Caco-2 (cell line): ENCODE data around the gene TEKT3. TPM values are rescaled to one million over a fixed set of nuclear protein-coding genes. Genes with fewer than 3 reads are reported as not detected.

Experiments used
- BruUV-seq: library from RNA; stranded (reverse); fragments of 400-500 nt; replicated peaks from 2 replicates; lab custom pipeline; 2021; lab: Mats Ljungman, UMichigan
- CTCF ChIA-PET: fragments of 300-600 bp; sonication (Branson Sonifier 250); formaldehyde crosslinking; loops from one replicate; lab custom pipeline; 2022; ENCODE audit warnings: antibody characterized with exemption; lab: Charles Lee
- POLR2A ChIA-PET: fragments of 300-600 bp; sonication (Branson Sonifier 250); formaldehyde crosslinking; loops from one replicate; lab custom pipeline; 2022; ENCODE audit warnings: antibody characterized with exemption; lab: Charles Lee
- DNase-seq, 2 experiments: peaks; one replicate each; pipeline versions ENCODE4 v3.0.0 to v3.0.0-alpha.2; 2020 to 2022
- H3K27me3 ChIP-seq: replicated peaks from 2 replicates; pipeline ENCODE4 v1.6.0; 2011; ENCODE audit warnings: low read length; ENCODE audit not compliant: control insufficient read depth, insufficient read depth
- H3K36me3 ChIP-seq: 2 replicates; pipeline ENCODE4 v1.5.1; 2011; ENCODE audit warnings: low read length; ENCODE audit not compliant: control insufficient read depth, insufficient read depth
- H3K4me1 ChIP-seq: fragments of 250-450 bp; sonication (Bioruptor Pico); 2 replicates; pipeline ENCODE4 v1.5.1; 2020; ENCODE audit warnings: mild to moderate bottlenecking
- H3K4me3 ChIP-seq: 2 replicates; pipeline ENCODE4 v1.5.1; 2011; ENCODE audit warnings: low read depth, mild to moderate bottlenecking, control low read depth, low read length
- H3K9me3 ChIP-seq: fragments of 250-450 bp; sonication (Bioruptor Pico); 2 replicates; pipeline ENCODE4 v1.5.1; 2020; ENCODE audit warnings: mild to moderate bottlenecking, moderate library complexity
- H3K27ac Mint-ChIP-seq: one replicate; pipeline ENCODE4 v1.8.0; 2022; ENCODE audit warnings: mixed read lengths; ENCODE audit not compliant: unreplicated experiment
- H3K27me3 Mint-ChIP-seq: one replicate; pipeline ENCODE4 v1.8.0; 2022; ENCODE audit warnings: mixed read lengths; ENCODE audit not compliant: insufficient read depth, unreplicated experiment
- H3K36me3 Mint-ChIP-seq: one replicate; pipeline ENCODE4 v1.8.0; 2022; ENCODE audit warnings: mild to moderate bottlenecking, mixed read lengths; ENCODE audit not compliant: insufficient read depth, unreplicated experiment
- H3K4me1 Mint-ChIP-seq: one replicate; pipeline ENCODE4 v1.8.0; 2022; ENCODE audit warnings: low read depth, mixed read lengths; ENCODE audit not compliant: unreplicated experiment
- H3K4me3 Mint-ChIP-seq: one replicate; pipeline ENCODE4 v1.8.0; 2022; ENCODE audit warnings: mild to moderate bottlenecking, moderate library complexity, mixed read lengths; ENCODE audit not compliant: unreplicated experiment
- H3K9me3 Mint-ChIP-seq: one replicate; pipeline ENCODE4 v1.8.0; 2022; ENCODE audit warnings: mixed read lengths; ENCODE audit not compliant: unreplicated experiment
- CTCF ChIP-seq, 2 experiments: fragments of 200-600 bp in 1 of 2; IDR thresholded peaks; 1 replicate in 1 of 2; 2 replicates in 1 of 2; pipeline versions ENCODE4 v1.5.1 to v1.8.0; 2011 to 2022; ENCODE audit warnings: antibody characterized with exemption in 1 of 2, control low read depth in 1 of 2, inconsistent platforms in 1 of 2, low read depth in 1 of 2, low read length in 1 of 2, mild to moderate bottlenecking in 1 of 2, moderate library complexity in 1 of 2; ENCODE audit not compliant: insufficient read depth in 1 of 2, severe bottlenecking in 1 of 2, unreplicated experiment in 1 of 2
- intact Hi-C: fragments of 100-400 bp; cut with micrococcal nuclease; formaldehyde crosslinking; loops from one replicate; pipeline ENCODE4 v1.10.0; 2022; ENCODE audit not compliant: unreplicated experiment
- total RNA-seq: library from RNA; stranded (reverse); gene quantifications from 2 replicates; pipeline ENCODE4 v1.2.3, GENCODE V29; 2022

The TEKT3 gene
- total RNA-seq, 1 experiment from 2014 or later, result 0.43 TPM

GRCh38 chr17:15323131-15323530 is 18.3 kb downstream of the TEKT3 start:
- Mint-ChIP-seq H3K9me3 (no peaks in the 10 kb centered on the region), H3K4me3 (no peak overlapping the region), H3K36me3 (no peaks in the 10 kb centered on the region), H3K4me1 (no peaks in the 10 kb centered on the region), H3K27me3 (no peaks in the 10 kb centered on the region), H3K27ac (no peak overlapping the region)
- H3K36me3 ChIP-seq, result no peaks in the 10 kb centered on the region
- DNase-seq, result no peak
- H3K27me3 ChIP-seq, result no peaks in the 10 kb centered on the region
- H3K4me1 ChIP-seq, result no peaks in the 10 kb centered on the region
- POLR2A ChIA-PET, result no interaction called here
- no peaks in the 10 kb centered on the region for H3K9me3 ChIP-seq
- no peak for TF ChIP-seq CTCF (IDR thresholded peaks at IDR 0.05; ENCODE audit: insufficient read depth in 1 of 2, low read depth in 1 of 2, low read length in 1 of 2, severe bottlenecking in 1 of 2, unreplicated experiment in 1 of 2)
- no peak overlapping the region for H3K4me3 ChIP-seq
- CTCF ChIA-PET, result no interaction called here
- intact Hi-C loops, result no loop called here
- BruUV-seq, result no TSS peak

- Mint-ChIP-seq H3K4me3 (no peak overlapping the region), H3K27ac (no peak overlapping the region), H3K9me3 (no peaks in the 10 kb centered on the region), H3K36me3 (no peaks in the 10 kb centered on the region), H3K4me1 (no peaks in the 10 kb centered on the region), H3K27me3 (no peaks in the 10 kb centered on the region)
- intact Hi-C loops, result no loop called here
- ChIA-PET POLR2A (no interaction called here), CTCF (no interaction called here)
- Histone ChIP-seq H3K4me3 (no peak overlapping the region), H3K4me1 (no peaks in the 10 kb centered on the region), H3K27me3 (no peaks in the 10 kb centered on the region), H3K36me3 (no peaks in the 10 kb centered on the region), H3K9me3 (no peaks in the 10 kb centered on the region)
- no peak for DNase-seq
- no TSS peak for BruUV-seq
- TF ChIP-seq CTCF (IDR thresholded peaks at IDR 0.05; ENCODE audit: insufficient read depth in 1 of 2, low read depth in 1 of 2, low read length in 1 of 2, severe bottlenecking in 1 of 2, unreplicated experiment in 1 of 2), result no peak
These were observed 19.7 kb downstream of the TEKT3 start for GRCh38 chr17:15321556-15322251.

- H3K9me3 Mint-ChIP-seq, result no peaks in the 10 kb centered on the region
- H3K4me1 ChIP-seq, result no peaks in the 10 kb centered on the region
- ChIA-PET CTCF (no interaction called here), POLR2A (no interaction called here)
- no peaks in the 10 kb centered on the region for H3K27me3 ChIP-seq
- DNase-seq, result no peak
- intact Hi-C loops, result no loop called here
- H3K27ac Mint-ChIP-seq, result no peak overlapping the region
- no peaks in the 10 kb centered on the region for H3K9me3 ChIP-seq
- no peaks in the 10 kb centered on the region for H3K36me3 ChIP-seq
- no peak overlapping the region for H3K4me3 ChIP-seq
- H3K4me1 Mint-ChIP-seq, result no peaks in the 10 kb centered on the region
- no peak for TF ChIP-seq CTCF (IDR thresholded peaks at IDR 0.05; ENCODE audit: insufficient read depth in 1 of 2, low read depth in 1 of 2, low read length in 1 of 2, severe bottlenecking in 1 of 2, unreplicated experiment in 1 of 2)
- no TSS peak for BruUV-seq
- no peaks in the 10 kb centered on the region for H3K27me3 Mint-ChIP-seq
- H3K36me3 Mint-ChIP-seq, result no peaks in the 10 kb centered on the region
- no peak overlapping the region for H3K4me3 Mint-ChIP-seq
These were observed 21.9 kb downstream of the TEKT3 start for GRCh38 chr17:15319452-15320010.
